Measurements from ENCODE around the gene SLC36A1. TPM values are rescaled to one million over a fixed set of nuclear protein-coding genes. Genes with fewer than 3 reads are reported as not detected.

Gene SLC36A1
- total RNA-seq, 6 donors from 2014 or later, result 9.5 to 49.2 (median 12.9) TPM

DNA sequence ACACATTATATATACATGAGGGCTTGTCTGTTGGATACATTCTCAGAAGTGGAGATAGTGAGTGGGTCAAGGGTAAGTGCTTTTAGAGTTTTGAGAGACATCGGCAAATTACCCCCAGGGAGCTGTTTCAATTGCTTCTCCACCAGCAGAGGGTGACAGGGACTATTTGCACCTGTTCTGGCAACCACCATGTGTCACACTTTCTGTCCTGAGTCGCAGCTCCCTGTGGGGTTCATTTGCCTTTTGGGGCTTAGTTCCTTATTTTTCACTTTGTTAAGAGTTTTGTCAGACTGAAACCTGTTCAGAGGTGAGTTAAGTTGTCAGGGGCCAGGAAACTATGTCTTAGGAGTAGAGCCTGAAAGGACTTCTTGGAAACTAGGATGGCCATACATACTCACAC is 20.1 kb upstream of the SLC36A1 start:
- no peak for TF ChIP-seq POLR2AphosphoS5 (IDR thresholded peaks at IDR 0.05)
- no peak for TF ChIP-seq EP300 (IDR thresholded peaks at IDR 0.05)
- TF ChIP-seq, protein P1, sequence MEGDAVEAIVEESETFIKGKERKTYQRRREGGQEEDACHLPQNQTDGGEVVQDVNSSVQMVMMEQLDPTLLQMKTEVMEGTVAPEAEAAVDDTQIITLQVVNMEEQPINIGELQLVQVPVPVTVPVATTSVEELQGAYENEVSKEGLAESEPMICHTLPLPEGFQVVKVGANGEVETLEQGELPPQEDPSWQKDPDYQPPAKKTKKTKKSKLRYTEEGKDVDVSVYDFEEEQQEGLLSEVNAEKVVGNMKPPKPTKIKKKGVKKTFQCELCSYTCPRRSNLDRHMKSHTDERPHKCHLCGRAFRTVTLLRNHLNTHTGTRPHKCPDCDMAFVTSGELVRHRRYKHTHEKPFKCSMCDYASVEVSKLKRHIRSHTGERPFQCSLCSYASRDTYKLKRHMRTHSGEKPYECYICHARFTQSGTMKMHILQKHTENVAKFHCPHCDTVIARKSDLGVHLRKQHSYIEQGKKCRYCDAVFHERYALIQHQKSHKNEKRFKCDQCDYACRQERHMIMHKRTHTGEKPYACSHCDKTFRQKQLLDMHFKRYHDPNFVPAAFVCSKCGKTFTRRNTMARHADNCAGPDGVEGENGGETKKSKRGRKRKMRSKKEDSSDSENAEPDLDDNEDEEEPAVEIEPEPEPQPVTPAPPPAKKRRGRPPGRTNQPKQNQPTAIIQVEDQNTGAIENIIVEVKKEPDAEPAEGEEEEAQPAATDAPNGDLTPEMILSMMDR (IDR thresholded peaks at IDR 0.05), result no peak
- TF ChIP-seq POLR2A (IDR thresholded peaks at IDR 0.05), result no peak
- Histone ChIP-seq H3K4me3 (no peak overlapping the region), H3K27me3 (no peaks in the 10 kb centered on the region), H3K27ac (no peak overlapping the region), H3K9me3 (no peaks in the 10 kb centered on the region), H3K36me3 (no peaks in the 10 kb centered on the region), H3K4me1 (no peaks in the 10 kb centered on the region)
- WGBS, 2 donors, result 67 to 69% methylated on average over 2 of the region's 2 CpGs
- no peak for DNase-seq
- ATAC-seq (ENCODE audit: low FRiP score in 2 of 2), result no peak

DNA sequence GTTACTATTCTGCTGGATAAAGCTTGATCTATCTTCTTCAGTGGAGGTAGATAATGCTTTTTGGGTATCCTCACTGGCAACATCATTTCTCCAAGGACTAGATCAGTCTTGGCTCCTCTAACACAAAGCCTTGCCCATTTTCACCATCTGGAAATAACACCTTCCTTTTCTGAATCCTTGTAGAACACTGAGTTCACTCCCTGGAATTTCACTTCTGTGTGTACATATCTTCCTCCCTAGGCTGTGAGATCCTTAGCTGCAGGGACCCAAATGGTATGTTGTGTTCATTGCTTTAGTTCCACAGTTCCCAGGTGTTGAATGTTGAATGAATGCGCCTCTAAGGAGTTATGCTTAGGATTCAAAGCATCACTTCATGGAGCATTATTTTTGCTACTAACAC is 16.7 kb upstream of the SLC36A1 start:
- no peaks in the 10 kb centered on the region for H3K27me3 ChIP-seq
- 97 to 100% methylated on average over 1 of the region's 1 CpG for WGBS, 2 donors
- no peaks in the 10 kb centered on the region for H3K36me3 ChIP-seq
- ATAC-seq (ENCODE audit: low FRiP score in 2 of 2) (no peak), DNase-seq (no peak)
- TF ChIP-seq EP300 (IDR thresholded peaks at IDR 0.05) (no peak), POLR2A (IDR thresholded peaks at IDR 0.05) (no peak), POLR2AphosphoS5 (IDR thresholded peaks at IDR 0.05) (no peak)
- TF ChIP-seq, protein P1 (IDR thresholded peaks at IDR 0.05), result no peak
- no peaks in the 10 kb centered on the region for H3K4me1 ChIP-seq
- no peaks in the 10 kb centered on the region for H3K9me3 ChIP-seq
- no peak overlapping the region for H3K4me3 ChIP-seq
- H3K27ac ChIP-seq, result no peak overlapping the region

DNA sequence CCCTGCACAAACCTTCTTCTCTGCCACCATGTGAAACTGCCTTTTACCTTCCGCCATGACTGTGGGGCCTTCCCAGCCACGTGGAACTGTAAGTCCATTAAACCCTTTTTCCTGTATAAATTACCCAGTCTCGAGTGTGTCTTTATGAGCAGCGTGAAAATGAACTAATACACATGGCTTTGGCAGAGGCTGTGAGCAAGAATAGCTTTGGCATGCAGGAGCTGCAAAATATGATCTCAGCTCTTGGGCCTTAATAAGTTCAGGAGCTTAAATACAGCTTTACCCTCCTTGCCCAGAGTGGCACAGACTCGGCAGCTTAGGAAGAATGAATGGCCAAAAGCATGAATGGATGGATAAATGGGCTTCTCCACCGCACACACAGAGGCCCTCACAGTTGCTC is 15.7 kb upstream of the SLC36A1 start:
- TF ChIP-seq, protein P1 (IDR thresholded peaks at IDR 0.05), result no peak
- TF ChIP-seq POLR2A (IDR thresholded peaks at IDR 0.05) (no peak), EP300 (IDR thresholded peaks at IDR 0.05) (no peak), POLR2AphosphoS5 (IDR thresholded peaks at IDR 0.05) (no peak)
- WGBS, 2 donors, result 86 to 87% methylated on average over 6 of the region's 6 CpGs
- H3K9me3 ChIP-seq, result no peaks in the 10 kb centered on the region
- no peak overlapping the region for H3K4me3 ChIP-seq
- H3K4me1 ChIP-seq, result no peaks in the 10 kb centered on the region
- ATAC-seq (ENCODE audit: low FRiP score in 2 of 2) (no peak), DNase-seq (no peak)
- H3K36me3 ChIP-seq, result no peaks in the 10 kb centered on the region
- H3K27me3 ChIP-seq, result no peaks in the 10 kb centered on the region
- no peak overlapping the region for H3K27ac ChIP-seq

DNA sequence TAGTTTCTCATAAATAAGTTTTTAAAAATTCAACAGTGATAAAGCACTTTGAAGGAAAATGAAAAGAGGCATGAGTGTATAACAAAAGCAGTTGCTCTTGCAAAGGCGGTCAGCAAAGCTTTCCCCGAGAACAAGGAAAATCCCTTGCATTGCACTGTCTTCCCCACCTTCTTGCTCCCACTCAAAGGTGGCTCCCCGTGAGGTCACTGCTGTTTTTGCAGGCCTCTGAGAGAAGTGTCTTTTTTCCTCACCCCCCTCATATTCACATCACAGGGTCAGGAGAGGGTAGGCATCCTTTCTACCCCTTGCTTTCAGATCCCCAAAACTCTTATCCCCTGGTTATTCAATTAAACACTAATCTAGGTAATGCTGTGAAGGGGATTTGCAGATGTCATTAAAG is 15.2 kb upstream of the SLC36A1 start:
- ATAC-seq (ENCODE audit: low FRiP score in 2 of 2) (no peak), DNase-seq (no peak)
- Histone ChIP-seq H3K27ac (no peak overlapping the region), H3K4me1 (no peaks in the 10 kb centered on the region), H3K4me3 (no peak overlapping the region), H3K27me3 (no peaks in the 10 kb centered on the region), H3K9me3 (no peaks in the 10 kb centered on the region), H3K36me3 (no peaks in the 10 kb centered on the region)
- WGBS, 2 donors, result 86 to 89% methylated on average over 3 of the region's 3 CpGs
- no peak for TF ChIP-seq POLR2AphosphoS5 (IDR thresholded peaks at IDR 0.05)
- TF ChIP-seq EP300 (IDR thresholded peaks at IDR 0.05), result no peak
- TF ChIP-seq, protein P1 (IDR thresholded peaks at IDR 0.05), result no peak
- no peak for TF ChIP-seq POLR2A (IDR thresholded peaks at IDR 0.05)

DNA sequence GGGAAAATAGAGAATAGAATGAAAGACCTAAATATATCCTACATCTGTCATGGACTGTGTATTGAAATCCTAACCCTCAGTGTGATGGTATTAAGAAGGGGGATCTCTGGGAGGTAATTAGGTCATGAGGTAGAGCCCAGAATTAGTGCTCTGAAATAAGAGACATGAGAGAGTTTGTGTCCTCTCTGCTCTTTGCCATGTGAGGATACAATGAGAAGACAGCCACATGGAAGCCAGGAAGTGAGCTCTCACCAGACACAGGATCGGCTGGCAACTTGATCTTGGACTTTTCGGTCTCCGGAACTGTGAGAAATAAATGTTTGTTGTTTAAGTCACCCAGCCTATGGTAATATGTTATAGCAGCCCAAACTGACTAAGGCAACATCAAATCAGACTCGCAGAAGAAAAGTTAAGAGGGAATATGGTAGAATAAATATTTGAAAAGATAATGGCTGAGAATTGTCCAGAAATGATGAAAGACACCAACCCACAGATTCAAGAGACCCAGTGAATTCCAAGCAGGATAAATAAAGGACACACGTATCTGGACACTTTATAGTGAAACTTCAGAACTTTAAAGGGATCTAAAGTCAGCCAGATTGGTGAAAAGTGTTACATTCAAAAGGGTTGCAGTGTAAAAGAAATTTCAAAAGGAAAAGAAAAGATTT is 12.7 kb upstream of the SLC36A1 start:
- no peak overlapping the region for H3K4me3 ChIP-seq
- no peak overlapping the region for H3K27ac ChIP-seq
- 85 to 92% methylated on average over 5 of the region's 5 CpGs for WGBS, 2 donors
- no peaks in the 10 kb centered on the region for H3K9me3 ChIP-seq
- H3K36me3 ChIP-seq, result no peaks in the 10 kb centered on the region
- ATAC-seq (ENCODE audit: low FRiP score in 2 of 2), result no peak
- no peak for TF ChIP-seq EP300 (IDR thresholded peaks at IDR 0.05)
- no peak for TF ChIP-seq POLR2AphosphoS5 (IDR thresholded peaks at IDR 0.05)
- TF ChIP-seq, protein P1 (IDR thresholded peaks at IDR 0.05), result no peak
- TF ChIP-seq POLR2A (IDR thresholded peaks at IDR 0.05), result no peak
- no peaks in the 10 kb centered on the region for H3K27me3 ChIP-seq
- no peaks in the 10 kb centered on the region for H3K4me1 ChIP-seq
- DNase-seq, result no peak
